Measurements from ENCODE around the gene GOPC.
"Not testable (repeated sequence)": the region's sequence is repeated elsewhere in the genome, so short reads cannot be mapped to it uniquely, and the experiment has no call there.

The GOPC gene

GRCh38 chr6:117518870-117519269 lies 83.4 kb downstream of the GOPC start:
- Histone ChIP-seq H3K27ac (no peak overlapping the region), H3K27me3 (ENCODE audit: insufficient read depth, low read depth) (no peaks in the 10 kb centered on the region), H3K4me3 (IDR thresholded peaks at IDR 0.05; ENCODE audit: insufficient read depth, low read depth, low read length) (no peak overlapping the region), H3K36me3 (ENCODE audit: insufficient read depth) (no peaks in the 10 kb centered on the region), H4K20me1 (ENCODE audit: insufficient read depth) (no peaks in the 10 kb centered on the region), H2AFZ (ENCODE audit: low read depth) (no peak overlapping the region), H3K4me1 (ENCODE audit: low read depth, poor library complexity, severe bottlenecking) (no peaks in the 10 kb centered on the region), H3K79me2 (ENCODE audit: insufficient read depth, low read depth) (no peaks in the 10 kb centered on the region), H3K9ac (no peak overlapping the region), H3K4me2 (no peak overlapping the region)
- no peak for TF ChIP-seq CTCF (conservative IDR thresholded peaks at IDR 0.05; ENCODE audit: low read depth, low read length)

GRCh38 chr6:117517995-117518394 lies 84.3 kb downstream of the GOPC start:
- not testable (repeated sequence) for H4K20me1 ChIP-seq (ENCODE audit: insufficient read depth); H3K4me2 ChIP-seq; H3K27me3 ChIP-seq (ENCODE audit: insufficient read depth, low read depth); H3K4me1 ChIP-seq (ENCODE audit: low read depth, poor library complexity, severe bottlenecking); H3K79me2 ChIP-seq (ENCODE audit: insufficient read depth, low read depth); H3K4me3 ChIP-seq (IDR thresholded peaks at IDR 0.05; ENCODE audit: insufficient read depth, low read depth, low read length); H3K27ac ChIP-seq; H3K36me3 ChIP-seq (ENCODE audit: insufficient read depth); H3K9ac ChIP-seq; H2AFZ ChIP-seq (ENCODE audit: low read depth)

- Histone ChIP-seq H3K36me3 (ENCODE audit: insufficient read depth) (no peaks in the 10 kb centered on the region), H2AFZ (ENCODE audit: low read depth) (no peak overlapping the region)
Observed at GRCh38 chr6:117515326-117515725, 87.0 kb downstream of the GOPC start.

GRCh38 chr6:117514655-117515054 lies 87.7 kb downstream of the GOPC start:
- H2AFZ ChIP-seq (ENCODE audit: low read depth) = no peak overlapping the region
- H3K36me3 ChIP-seq (ENCODE audit: insufficient read depth) = no peaks in the 10 kb centered on the region
- no peaks in the 10 kb centered on the region for H4K20me1 ChIP-seq (ENCODE audit: insufficient read depth)
- TF ChIP-seq CTCF (conservative IDR thresholded peaks at IDR 0.05; ENCODE audit: low read depth, low read length) = no peak
- H3K9ac ChIP-seq = no peak overlapping the region
- no peaks in the 10 kb centered on the region for H3K79me2 ChIP-seq (ENCODE audit: insufficient read depth, low read depth)
- H3K4me3 ChIP-seq (IDR thresholded peaks at IDR 0.05; ENCODE audit: insufficient read depth, low read depth, low read length) = no peak overlapping the region
- H3K4me2 ChIP-seq = no peak overlapping the region
- H3K27me3 ChIP-seq (ENCODE audit: insufficient read depth, low read depth) = no peaks in the 10 kb centered on the region
- no peaks in the 10 kb centered on the region for H3K4me1 ChIP-seq (ENCODE audit: low read depth, poor library complexity, severe bottlenecking)
- no peak overlapping the region for H3K27ac ChIP-seq

More at GRCh38 chr6:117515326-117515725, 87.0 kb downstream of the GOPC start:
- Histone ChIP-seq H3K79me2 (ENCODE audit: insufficient read depth, low read depth) (no peaks in the 10 kb centered on the region), H3K9ac (no peak overlapping the region), H3K4me1 (ENCODE audit: low read depth, poor library complexity, severe bottlenecking) (no peaks in the 10 kb centered on the region), H3K27ac (no peak overlapping the region), H3K4me2 (no peak overlapping the region), H4K20me1 (ENCODE audit: insufficient read depth) (no peaks in the 10 kb centered on the region), H3K27me3 (ENCODE audit: insufficient read depth, low read depth) (no peaks in the 10 kb centered on the region), H3K4me3 (IDR thresholded peaks at IDR 0.05; ENCODE audit: insufficient read depth, low read depth, low read length) (no peak overlapping the region)
- no peak for TF ChIP-seq CTCF (conservative IDR thresholded peaks at IDR 0.05; ENCODE audit: low read depth, low read length)

- TF ChIP-seq CTCF (conservative IDR thresholded peaks at IDR 0.05; ENCODE audit: low read depth, low read length) = no peak
- Histone ChIP-seq H4K20me1 (ENCODE audit: insufficient read depth) (no peaks in the 10 kb centered on the region), H2AFZ (ENCODE audit: low read depth) (no peak overlapping the region), H3K4me1 (ENCODE audit: low read depth, poor library complexity, severe bottlenecking) (no peaks in the 10 kb centered on the region), H3K27ac (no peak overlapping the region), H3K27me3 (ENCODE audit: insufficient read depth, low read depth) (no peaks in the 10 kb centered on the region), H3K4me3 (IDR thresholded peaks at IDR 0.05; ENCODE audit: insufficient read depth, low read depth, low read length) (no peak overlapping the region), H3K79me2 (ENCODE audit: insufficient read depth, low read depth) (no peaks in the 10 kb centered on the region), H3K4me2 (no peak overlapping the region), H3K9ac (no peak overlapping the region), H3K36me3 (ENCODE audit: insufficient read depth) (no peaks in the 10 kb centered on the region)
Observed at GRCh38 chr6:117513778-117514365, 88.4 kb downstream of the GOPC start.
